ENCODE data around the gene ADGRG3. TPM values are rescaled to one million over a fixed set of nuclear protein-coding genes. Genes with fewer than 3 reads are reported as not detected.

The ADGRG3 gene
- total and polyA plus RNA-seq, 9 of the 15 experiments (the other 6 are each of a cell fraction or from before 2014, with no cell fraction given), result 0.09 to 0.52 (median 0.14) TPM; not detected in 3

GRCh38 chr16:57736419-57737351 is 68.6 kb downstream of the ADGRG3 start (continued):
- TF ChIP-seq CREBBP (IDR thresholded peaks at IDR 0.05; ENCODE audit: low read depth, low read length) (no peak), NBN (IDR thresholded peaks at IDR 0.05; ENCODE audit: low read depth) (no peak), POLR2AphosphoS5 (IDR thresholded peaks at IDR 0.05; ENCODE audit: control insufficient read depth, insufficient read depth, low read depth, low read length) (0 out of 2 replicates have a peak, but pooled peaks have one; percentile 15), EP300 (IDR thresholded peaks at IDR 0.05; ENCODE audit: low read length) (no peak), ZNF197 (CRISPR knock-in tag; IDR thresholded peaks at IDR 0.05; ENCODE audit: low read depth) (no peak), CUX1 (CRISPR knock-in tag; IDR thresholded peaks at IDR 0.05) (no peak), ZNF143 (CRISPR knock-in tag; IDR thresholded peaks at IDR 0.05) (peak; percentile 5; the same call in 1 of the 2 replicates), PRDM10 (IDR thresholded peaks at IDR 0.05; ENCODE audit: partially characterized antibody) (peak; percentile 4), XRCC4 (IDR thresholded peaks at IDR 0.05; ENCODE audit: extremely low read depth, insufficient read depth, insufficient read length) (no peak), USF1 (CRISPR knock-in tag; IDR thresholded peaks at IDR 0.05) (peak; percentile 78), STAT6 (CRISPR knock-in tag; IDR thresholded peaks at IDR 0.05) (0 out of 2 replicates have a peak, but pooled peaks have one; percentile 26)
